Mesenchymal stem cell (in vitro differentiated cells and primary cell): ENCODE data around the gene USP3.

ENCODE experiments used
- DNase-seq: peaks from one replicate; pipeline ENCODE4 v3.0.0-alpha.2; 2013
- H2AFZ ChIP-seq: one replicate; pipeline ENCODE4 v1.6.1; 2013; ENCODE audit warnings: low read depth, mild to moderate bottlenecking, control low read depth, inconsistent platforms, low read length, moderate library complexity
- H2AK5ac ChIP-seq: 2 replicates; pipeline ENCODE4 v1.6.1; 2013; ENCODE audit warnings: low read length, moderate library complexity, mild to moderate bottlenecking, inconsistent platforms; ENCODE audit not compliant: severe bottlenecking
- H2BK120ac ChIP-seq: one replicate; pipeline ENCODE4 v1.6.1; 2013; ENCODE audit warnings: low read depth, mild to moderate bottlenecking, inconsistent platforms, low read length, moderate library complexity
- H2BK12ac ChIP-seq, 2 experiments: one replicate each; pipeline ENCODE4 v1.6.1; 2013; ENCODE audit warnings: inconsistent platforms in 2 of 2, low read length in 2 of 2, mild to moderate bottlenecking in 2 of 2, moderate library complexity in 2 of 2, control low read depth in 1 of 2
- H2BK15ac ChIP-seq: one replicate; pipeline ENCODE4 v1.6.1; 2013; ENCODE audit warnings: mild to moderate bottlenecking, low read depth, inconsistent platforms; ENCODE audit not compliant: poor library complexity, severe bottlenecking
- H2BK5ac ChIP-seq: 2 replicates; pipeline ENCODE4 v1.6.1; 2013; ENCODE audit warnings: low read depth, mild to moderate bottlenecking, low read length, control low read depth, inconsistent platforms; ENCODE audit not compliant: poor library complexity, severe bottlenecking
- H3K14ac ChIP-seq, 2 experiments: one replicate each; pipeline ENCODE4 v1.6.1; 2013; ENCODE audit warnings: inconsistent platforms in 2 of 2, low read length in 2 of 2, control low read depth in 1 of 2, mild to moderate bottlenecking in 1 of 2, moderate library complexity in 1 of 2
- H3K18ac ChIP-seq, 2 experiments: one replicate each; pipeline ENCODE4 v1.6.1; 2013; ENCODE audit warnings: inconsistent platforms in 2 of 2, low read length in 2 of 2, control low read depth in 1 of 2, low read depth in 1 of 2, mild to moderate bottlenecking in 1 of 2
- H3K23ac ChIP-seq, 2 experiments: one replicate each; pipeline ENCODE4 v1.6.1; 2013; ENCODE audit warnings: inconsistent platforms in 2 of 2, low read length in 2 of 2, mild to moderate bottlenecking in 2 of 2, moderate library complexity in 2 of 2, control low read depth in 1 of 2
- H3K27ac ChIP-seq: 2 replicates; pipeline ENCODE4 v1.5.1; 2013; ENCODE audit warnings: mild to moderate bottlenecking, moderate library complexity, low read length, control low read depth, inconsistent platforms; ENCODE audit not compliant: poor library complexity, severe bottlenecking
- H3K27me3 ChIP-seq, 2 experiments: 2 replicates each; pipeline versions ENCODE4 v1.6.1 to v1.7.0; 2013; ENCODE audit warnings: low read length in 2 of 2, mild to moderate bottlenecking in 2 of 2, moderate library complexity in 2 of 2, control low read depth in 1 of 2, inconsistent platforms in 1 of 2; ENCODE audit not compliant: control insufficient read depth in 1 of 2, insufficient read depth in 1 of 2
- H3K36me3 ChIP-seq, 2 experiments: 2 replicates each; pipeline versions ENCODE4 v1.6.1 to v1.7.0; 2013; ENCODE audit warnings: low read length in 2 of 2, control low read depth in 1 of 2, inconsistent platforms in 1 of 2, low read depth in 1 of 2, mild to moderate bottlenecking in 1 of 2; ENCODE audit not compliant: insufficient read depth in 2 of 2, control insufficient read depth in 1 of 2
- H3K4ac ChIP-seq, 2 experiments: one replicate each; pipeline ENCODE4 v1.6.1; 2013; ENCODE audit warnings: inconsistent platforms in 2 of 2, low read length in 2 of 2, mild to moderate bottlenecking in 2 of 2, moderate library complexity in 2 of 2, control low read depth in 1 of 2, low read depth in 1 of 2
- H3K4me1 ChIP-seq: 2 replicates; pipeline ENCODE4 v1.6.1; 2013; ENCODE audit warnings: low read depth, low read length, control low read depth; ENCODE audit not compliant: control insufficient read depth, insufficient read depth
- H3K4me2 ChIP-seq: 2 replicates; pipeline ENCODE4 v1.6.1; 2013; ENCODE audit warnings: low read length, mild to moderate bottlenecking, inconsistent platforms; ENCODE audit not compliant: poor library complexity, severe bottlenecking
- H3K4me3 ChIP-seq, 2 experiments: 2 replicates each; pipeline versions ENCODE4 v1.5.1 to v1.7.0; 2013; ENCODE audit warnings: low read length in 2 of 2, mild to moderate bottlenecking in 2 of 2, control low read depth in 1 of 2, low read depth in 1 of 2; ENCODE audit not compliant: insufficient read depth in 1 of 2
- H3K79me1 ChIP-seq: replicated peaks from 2 replicates; pipeline ENCODE4 v1.6.1; 2013; ENCODE audit warnings: mild to moderate bottlenecking, control low read depth, low read length, inconsistent platforms; ENCODE audit not compliant: poor library complexity, severe bottlenecking
- H3K9ac ChIP-seq: 2 replicates; pipeline ENCODE4 v1.7.0; 2013; ENCODE audit warnings: mild to moderate bottlenecking, low read length, moderate library complexity
- H3K9me3 ChIP-seq: 2 replicates; pipeline ENCODE4 v1.7.0; 2013; ENCODE audit warnings: mild to moderate bottlenecking, low read length; ENCODE audit not compliant: control insufficient read depth
- H4K8ac ChIP-seq: one replicate; pipeline ENCODE4 v1.6.1; 2013; ENCODE audit warnings: inconsistent platforms, mild to moderate bottlenecking, low read length, moderate library complexity
- H4K91ac ChIP-seq: one replicate; pipeline ENCODE4 v1.6.1; 2013; ENCODE audit warnings: mild to moderate bottlenecking, low read length, inconsistent platforms
- WGBS: methylation state at CpG from one replicate; pipeline ENCODE4 v1.1.7; 2013; ENCODE audit warnings: mixed read lengths; 5-methylcytosine and 5-hydroxymethylcytosine counted together

Gene USP3

GRCh38 chr15:63469190-63469589 lies 35.2 kb upstream of the USP3 start:
- no peak overlapping the region for H2BK15ac ChIP-seq
- no peaks in the 10 kb centered on the region for H3K79me1 ChIP-seq
- no peak for DNase-seq
- H3K27ac ChIP-seq, result no peak overlapping the region
- no peaks in the 10 kb centered on the region for H3K27me3 ChIP-seq
- H3K9me3 ChIP-seq, result no peaks in the 10 kb centered on the region
- H3K18ac ChIP-seq, result no peak overlapping the region
- H4K91ac ChIP-seq, result no peak overlapping the region
- no peak overlapping the region for H2BK12ac ChIP-seq
- H4K8ac ChIP-seq, result no peak overlapping the region
- H2BK5ac ChIP-seq, result no peak overlapping the region
- no peak overlapping the region for H2BK120ac ChIP-seq
- H2AK5ac ChIP-seq, result no peak overlapping the region
- H3K36me3 ChIP-seq, result no peaks in the 10 kb centered on the region
- no peak overlapping the region for H2AFZ ChIP-seq
- 88% methylated on average over 5 of the region's 5 CpGs for whole genome bisulfite sequencing
- no peak overlapping the region for H3K4me3 ChIP-seq
- H3K4me2 ChIP-seq, result no peak overlapping the region
- H3K9ac ChIP-seq, result no peak overlapping the region
- no peak overlapping the region for H3K14ac ChIP-seq
- H3K4ac ChIP-seq, result no peak overlapping the region
- no peak overlapping the region for H3K23ac ChIP-seq
- H3K4me1 ChIP-seq, result peaks cover 10% of the 10 kb centered on the region

GRCh38 chr15:63469984-63470383 lies 34.4 kb upstream of the USP3 start:
- DNase-seq, result no peak
- Histone ChIP-seq H2BK12ac (no peak overlapping the region), H3K4ac (no peak overlapping the region)

GRCh38 chr15:63473007-63473748 lies 31.2 kb upstream of the USP3 start:
- Histone ChIP-seq H2BK15ac (no peak overlapping the region), H2BK12ac (peak overlapping the region in 1 of 2 experiments; percentile 80), H3K23ac (no peak overlapping the region), H3K27ac (no peak overlapping the region), H3K27me3 (no peaks in the 10 kb centered on the region), H3K36me3 (no peaks in the 10 kb centered on the region), H4K91ac (no peak overlapping the region), H3K4me2 (no peak overlapping the region), H2AK5ac (peak overlapping the region; percentile 77), H3K4ac (no peak overlapping the region), H3K9me3 (no peaks in the 10 kb centered on the region), H3K4me1 (peaks cover 23% of the 10 kb centered on the region), H3K4me3 (no peak overlapping the region), H3K18ac (no peak overlapping the region), H2BK5ac (no peak overlapping the region), H3K14ac (no peak overlapping the region), H2BK120ac (no peak overlapping the region), H3K9ac (no peak overlapping the region), H2AFZ (no peak overlapping the region), H4K8ac (no peak overlapping the region), H3K79me1 (no peaks in the 10 kb centered on the region)
- no peak for DNase-seq
- 95% methylated on average over 8 of the region's 9 CpGs for WGBS

More at GRCh38 chr15:63469984-63470383, 34.4 kb upstream of the USP3 start:
- no peak overlapping the region for H3K4me3 ChIP-seq
- no peak overlapping the region for H4K8ac ChIP-seq
- no peaks in the 10 kb centered on the region for H3K36me3 ChIP-seq
- no peak overlapping the region for H4K91ac ChIP-seq
- H3K9me3 ChIP-seq, result no peaks in the 10 kb centered on the region
- H2BK15ac ChIP-seq, result no peak overlapping the region
- peaks cover 11% of the 10 kb centered on the region for H3K4me1 ChIP-seq
- no peak overlapping the region for H3K14ac ChIP-seq
- no peak overlapping the region for H3K18ac ChIP-seq
- H3K27me3 ChIP-seq, result no peaks in the 10 kb centered on the region
- WGBS, result 70% methylated on average over 2 of the region's 2 CpGs
- no peak overlapping the region for H3K23ac ChIP-seq
- H3K27ac ChIP-seq, result no peak overlapping the region
- no peaks in the 10 kb centered on the region for H3K79me1 ChIP-seq
- no peak overlapping the region for H3K4me2 ChIP-seq
- H2AK5ac ChIP-seq, result no peak overlapping the region
- no peak overlapping the region for H3K9ac ChIP-seq
- H2AFZ ChIP-seq, result no peak overlapping the region
- no peak overlapping the region for H2BK5ac ChIP-seq
- no peak overlapping the region for H2BK120ac ChIP-seq

GRCh38 chr15:63473749-63473998 lies 30.7 kb upstream of the USP3 start:
- H3K4me1 ChIP-seq, result peaks cover 26% of the 10 kb centered on the region
- H3K4ac ChIP-seq, result no peak overlapping the region
- no peak overlapping the region for H2BK12ac ChIP-seq
- whole genome bisulfite sequencing, result 93% methylated on average over 1 of the region's 1 CpG
- no peak overlapping the region for H3K23ac ChIP-seq
- H3K27ac ChIP-seq, result no peak overlapping the region
- no peak overlapping the region for H2BK120ac ChIP-seq
- H3K14ac ChIP-seq, result no peak overlapping the region
- no peaks in the 10 kb centered on the region for H3K36me3 ChIP-seq
- no peak overlapping the region for H3K18ac ChIP-seq
- H2AFZ ChIP-seq, result no peak overlapping the region
- H3K9ac ChIP-seq, result no peak overlapping the region
- no peak overlapping the region for H3K4me3 ChIP-seq
- H3K9me3 ChIP-seq, result no peaks in the 10 kb centered on the region
- H3K79me1 ChIP-seq, result no peaks in the 10 kb centered on the region
- H4K8ac ChIP-seq, result no peak overlapping the region
- H4K91ac ChIP-seq, result no peak overlapping the region
- no peak overlapping the region for H2BK15ac ChIP-seq
- no peak overlapping the region for H2AK5ac ChIP-seq
- H2BK5ac ChIP-seq, result no peak overlapping the region
- no peaks in the 10 kb centered on the region for H3K27me3 ChIP-seq
- DNase-seq, result no peak
- H3K4me2 ChIP-seq, result no peak overlapping the region
